ENCODE results near the gene DCLRE1C. TPM values are rescaled to one million over a fixed set of nuclear protein-coding genes. Genes with fewer than 3 reads are reported as not detected.

The DCLRE1C gene
- total RNA-seq, 2 experiments from 2014 or later: 50.2 to 81.3 TPM

DNA sequence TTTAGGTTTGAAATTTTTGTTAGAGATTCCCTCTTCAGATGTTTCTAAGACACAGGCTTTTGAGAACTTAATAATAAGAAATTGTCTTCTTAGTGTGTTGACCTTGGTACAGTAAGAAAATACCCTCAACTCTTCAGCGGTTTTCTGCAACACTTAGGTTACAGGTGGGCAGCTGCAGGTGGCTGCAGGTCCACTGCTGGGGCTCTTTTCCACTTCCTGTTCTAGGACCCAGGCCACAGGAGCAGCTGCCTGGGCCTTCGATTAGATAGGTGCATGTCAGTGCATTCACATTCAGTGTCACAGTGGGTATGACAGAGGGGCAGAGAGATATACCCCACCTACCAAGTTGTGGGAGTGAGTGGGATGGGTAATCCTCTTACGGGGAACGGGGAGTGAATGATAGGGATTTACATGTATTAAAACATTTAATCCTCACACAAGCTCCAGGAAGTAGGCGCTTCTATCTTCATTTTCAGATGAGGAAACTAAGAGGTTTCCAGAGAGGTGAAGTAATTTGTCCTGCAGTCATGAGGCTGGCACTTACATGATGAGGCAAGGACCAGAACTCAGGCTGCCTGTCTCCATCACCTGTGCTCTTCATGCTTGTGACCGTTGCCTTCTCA lies 95.4 kb downstream of the DCLRE1C start:
- peaks cover 83% of the 10 kb centered on the region for H3K36me3 ChIP-seq (ENCODE audit: insufficient read depth, low read length)
- no peaks in the 10 kb centered on the region for H3K9me2 ChIP-seq (ENCODE audit: insufficient read depth, low read length)
- H3K4me2 ChIP-seq (ENCODE audit: low read length): peak overlapping the region; percentile 30
- peak overlapping the region; percentile 16 for H3K27ac ChIP-seq (ENCODE audit: low read depth, low read length, poor library complexity, severe bottlenecking)
- DNase-seq (ENCODE audit: low spot score): peak; percentile 23
- no TSS peak for BruUV-seq (replicated peaks)
- H3K9me3 ChIP-seq (ENCODE audit: low read length): no peaks in the 10 kb centered on the region
- no peak overlapping the region for H3K4me3 ChIP-seq (ENCODE audit: low read depth, low read length, poor library complexity, severe bottlenecking)
- intact Hi-C loops (cut with micrococcal nuclease; ENCODE audit: unreplicated experiment): no loop called here
- TF ChIP-seq, protein P1, sequence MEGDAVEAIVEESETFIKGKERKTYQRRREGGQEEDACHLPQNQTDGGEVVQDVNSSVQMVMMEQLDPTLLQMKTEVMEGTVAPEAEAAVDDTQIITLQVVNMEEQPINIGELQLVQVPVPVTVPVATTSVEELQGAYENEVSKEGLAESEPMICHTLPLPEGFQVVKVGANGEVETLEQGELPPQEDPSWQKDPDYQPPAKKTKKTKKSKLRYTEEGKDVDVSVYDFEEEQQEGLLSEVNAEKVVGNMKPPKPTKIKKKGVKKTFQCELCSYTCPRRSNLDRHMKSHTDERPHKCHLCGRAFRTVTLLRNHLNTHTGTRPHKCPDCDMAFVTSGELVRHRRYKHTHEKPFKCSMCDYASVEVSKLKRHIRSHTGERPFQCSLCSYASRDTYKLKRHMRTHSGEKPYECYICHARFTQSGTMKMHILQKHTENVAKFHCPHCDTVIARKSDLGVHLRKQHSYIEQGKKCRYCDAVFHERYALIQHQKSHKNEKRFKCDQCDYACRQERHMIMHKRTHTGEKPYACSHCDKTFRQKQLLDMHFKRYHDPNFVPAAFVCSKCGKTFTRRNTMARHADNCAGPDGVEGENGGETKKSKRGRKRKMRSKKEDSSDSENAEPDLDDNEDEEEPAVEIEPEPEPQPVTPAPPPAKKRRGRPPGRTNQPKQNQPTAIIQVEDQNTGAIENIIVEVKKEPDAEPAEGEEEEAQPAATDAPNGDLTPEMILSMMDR (conservative IDR thresholded peaks at IDR 0.05; ENCODE audit: low read length): no peak
- no peak for TF ChIP-seq EZH2phosphoT487 (IDR thresholded peaks at IDR 0.05; ENCODE audit: borderline replicate concordance, low read depth, low read length)
- no peaks in the 10 kb centered on the region for H4K20me1 ChIP-seq (ENCODE audit: insufficient read depth, low read length)
- POLR2A ChIA-PET: interaction anchor here (1.0 to 2.4 kb wide), 2 partner anchors 8 to 19 kb away, joined by 6 to 9 read pairs; partner anchors contain the start of gene SUV39H2
- no peaks in the 10 kb centered on the region for H3K79me2 ChIP-seq (ENCODE audit: insufficient read depth, low read depth, low read length)
- no peak overlapping the region for H2AFZ ChIP-seq (ENCODE audit: low read length)
- CTCF ChIA-PET (ENCODE audit: unreplicated experiment): no interaction called here
- H3K4me1 ChIP-seq (ENCODE audit: insufficient read depth, low read length, poor library complexity, severe bottlenecking): peaks cover 22% of the 10 kb centered on the region

DNA sequence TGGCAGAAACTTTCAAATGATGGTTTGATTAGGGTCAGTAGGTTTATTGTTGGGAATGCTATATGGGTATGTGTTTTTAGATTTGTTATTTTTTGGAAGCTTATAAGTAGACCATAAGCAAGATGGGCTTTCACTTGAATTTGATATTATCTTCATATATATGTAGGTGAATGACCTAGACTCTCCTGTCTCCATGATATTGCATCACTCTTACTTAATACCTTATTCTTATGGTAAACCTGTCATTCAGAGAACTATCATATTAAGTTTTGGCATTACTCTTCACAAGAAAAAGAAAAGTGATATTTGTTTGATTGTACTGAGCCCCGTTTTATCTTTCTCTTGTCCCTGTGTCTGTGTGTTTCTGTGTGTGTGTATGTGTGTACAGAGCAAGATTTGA lies 98.4 kb downstream of the DCLRE1C start:
- H3K4me1 ChIP-seq (ENCODE audit: insufficient read depth, low read length, poor library complexity, severe bottlenecking): peaks cover 22% of the 10 kb centered on the region
- POLR2A ChIA-PET: interaction anchor here (1.2 kb wide), 1 partner anchor 11 kb away, joined by 5 read pairs; no protein-coding TSS in a partner anchor
- H3K4me3 ChIP-seq (ENCODE audit: low read depth, low read length, poor library complexity, severe bottlenecking): no peak overlapping the region
- no peaks in the 10 kb centered on the region for H3K79me2 ChIP-seq (ENCODE audit: insufficient read depth, low read depth, low read length)
- H3K4me2 ChIP-seq (ENCODE audit: low read length): no peak overlapping the region
- TF ChIP-seq, protein P1 (conservative IDR thresholded peaks at IDR 0.05; ENCODE audit: low read length): no peak
- no peak for TF ChIP-seq EZH2phosphoT487 (IDR thresholded peaks at IDR 0.05; ENCODE audit: borderline replicate concordance, low read depth, low read length)
- CTCF ChIA-PET (ENCODE audit: unreplicated experiment): no interaction called here
- no TSS peak for BruUV-seq (replicated peaks)
- H4K20me1 ChIP-seq (ENCODE audit: insufficient read depth, low read length): no peaks in the 10 kb centered on the region
- intact Hi-C loops (cut with micrococcal nuclease; ENCODE audit: unreplicated experiment): no loop called here
- H3K36me3 ChIP-seq (ENCODE audit: insufficient read depth, low read length): peaks cover 92% of the 10 kb centered on the region
- H3K27ac ChIP-seq (ENCODE audit: low read depth, low read length, poor library complexity, severe bottlenecking): no peak overlapping the region
- DNase-seq (ENCODE audit: low spot score): no peak
- no peak overlapping the region for H2AFZ ChIP-seq (ENCODE audit: low read length)
- H3K9me2 ChIP-seq (ENCODE audit: insufficient read depth, low read length): no peaks in the 10 kb centered on the region
- H3K9me3 ChIP-seq (ENCODE audit: low read length): no peaks in the 10 kb centered on the region

DNA sequence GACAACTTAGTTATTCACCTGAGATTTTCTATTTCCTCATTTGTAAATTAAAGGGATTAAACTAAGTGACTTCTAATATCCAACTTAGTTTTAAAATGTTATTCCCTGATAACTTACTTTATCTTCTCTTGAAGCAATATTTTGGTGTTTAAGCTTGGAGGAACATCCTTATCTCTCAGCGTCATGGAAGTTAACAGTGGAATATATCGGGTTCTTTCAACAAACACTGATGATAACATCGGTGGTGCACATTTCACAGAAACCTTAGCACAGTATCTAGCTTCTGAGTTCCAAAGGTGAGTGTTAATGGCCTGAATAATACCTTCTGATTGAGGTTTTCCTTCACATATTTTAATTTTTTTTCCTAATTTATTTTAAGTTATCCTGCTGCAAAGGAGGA lies 101.7 kb downstream of the DCLRE1C start:
- H3K36me3 ChIP-seq (ENCODE audit: insufficient read depth, low read length): peaks cover 86% of the 10 kb centered on the region

More for the DNA sequence above, 101.7 kb downstream of the DCLRE1C start:
- ChIA-PET CTCF (ENCODE audit: unreplicated experiment) (no interaction called here), POLR2A (interaction anchor here (0.5 to 1.6 kb wide), 2 partner anchors 14 to 53 kb away, joined by 3 to 8 read pairs; partner anchors contain the start of genes CDNF, HSPA14 and MSANTD7)
- TF ChIP-seq, protein P1 (conservative IDR thresholded peaks at IDR 0.05; ENCODE audit: low read length): no peak
- no peak for TF ChIP-seq EZH2phosphoT487 (IDR thresholded peaks at IDR 0.05; ENCODE audit: borderline replicate concordance, low read depth, low read length)
- peaks cover under 1% of the 10 kb centered on the region for H3K4me1 ChIP-seq (ENCODE audit: insufficient read depth, low read length, poor library complexity, severe bottlenecking)
- no peak for DNase-seq (ENCODE audit: low spot score)
- H2AFZ ChIP-seq (ENCODE audit: low read length): no peak overlapping the region
- no peak overlapping the region for H3K4me3 ChIP-seq (ENCODE audit: low read depth, low read length, poor library complexity, severe bottlenecking)
- no peak overlapping the region for H3K4me2 ChIP-seq (ENCODE audit: low read length)
- H3K79me2 ChIP-seq (ENCODE audit: insufficient read depth, low read depth, low read length): no peaks in the 10 kb centered on the region
- no TSS peak for BruUV-seq (replicated peaks)
- H3K27ac ChIP-seq (ENCODE audit: low read depth, low read length, poor library complexity, severe bottlenecking): no peak overlapping the region
- no peaks in the 10 kb centered on the region for H3K9me2 ChIP-seq (ENCODE audit: insufficient read depth, low read length)
- intact Hi-C loops (cut with micrococcal nuclease; ENCODE audit: unreplicated experiment): no loop called here
- peaks cover 4% of the 10 kb centered on the region; the same call in 1 of the 2 replicates for H4K20me1 ChIP-seq (ENCODE audit: insufficient read depth, low read length)
- no peaks in the 10 kb centered on the region for H3K9me3 ChIP-seq (ENCODE audit: low read length)

All from OCI-LY7 (cell line).